HepG2 (cell line): ENCODE data around the gene FLT3LG. TPM values are rescaled to one million over a fixed set of nuclear protein-coding genes. Genes with fewer than 3 reads are reported as not detected.
A peak's percentile ranks its signal among the peaks of the same experiment; 100 is the strongest.

Source experiments
- CREM ChIP-seq, 2 experiments: sonication (generic) in 1 of 2; formaldehyde crosslinking in 1 of 2; IDR thresholded peaks; 2 replicates each; pipeline versions ENCODE4 v1.4.0 to v1.6.1; 2016 to 2020; ENCODE audit warnings: antibody characterized with exemption in 1 of 2, mild to moderate bottlenecking in 1 of 2, missing genetic modification reagents in 1 of 2
- FOXA1 ChIP-seq, 2 experiments: fragments of 450-650 bp in 1 of 2; sonication (generic) in 1 of 2; formaldehyde crosslinking in 1 of 2; IDR thresholded peaks; 2 replicates each; pipeline versions ENCODE4 v1.4.0 to v1.6.1; 2016 to 2020; ENCODE audit warnings: missing genetic modification reagents in 1 of 2
- GTF2F1 ChIP-seq: fragments of 150-350 bp; IDR thresholded peaks from 2 replicates; pipeline ENCODE4 v1.6.1; 2014; ENCODE audit warnings: low read length
- IRF2 ChIP-seq: IDR thresholded peaks from 2 replicates; pipeline ENCODE4 v1.6.1; 2018; ENCODE audit warnings: missing genetic modification reagents, missing compliant biosample characterization
- KDM5B ChIP-seq: sonication (generic); formaldehyde crosslinking; IDR thresholded peaks from 2 replicates; pipeline ENCODE4 v1.4.0; 2020; ENCODE audit warnings: missing genetic modification reagents, mild to moderate bottlenecking, borderline replicate concordance
- MYC ChIP-seq: sonication (generic); formaldehyde crosslinking; IDR thresholded peaks from 2 replicates; pipeline ENCODE4 v1.9.0; 2021; ENCODE audit warnings: missing genetic modification reagents, borderline replicate concordance
- PHF5A ChIP-seq: IDR thresholded peaks from one replicate; pipeline ENCODE4 v1.6.1; 2018; ENCODE audit warnings: low read depth, missing genetic modification reagents; ENCODE audit not compliant: unreplicated experiment
- POLR2A ChIP-seq, 2 experiments: IDR thresholded peaks; 2 replicates each; pipeline ENCODE4 v1.6.1; 2011; ENCODE audit warnings: low read depth in 2 of 2, low read length in 2 of 2, mild to moderate bottlenecking in 1 of 2, moderate library complexity in 1 of 2; ENCODE audit not compliant: insufficient read depth in 1 of 2
- RAD21 ChIP-seq: fragments of 450-650 bp; formaldehyde crosslinking; IDR thresholded peaks from 2 replicates; pipeline ENCODE4 v1.5.0; 2020; ENCODE audit warnings: mild to moderate bottlenecking
- SIX4 ChIP-seq: sonication (generic); formaldehyde crosslinking; IDR thresholded peaks from 2 replicates; pipeline ENCODE4 v1.4.0; 2020; ENCODE audit warnings: missing genetic modification reagents
- ZNF530 ChIP-seq: sonication (generic); formaldehyde crosslinking; IDR thresholded peaks from 2 replicates; pipeline ENCODE4 v1.5.0; 2020; ENCODE audit warnings: low read depth, mild to moderate bottlenecking, missing genetic modification reagents
- ZNF550 ChIP-seq: sonication (generic); formaldehyde crosslinking; IDR thresholded peaks from 2 replicates; pipeline ENCODE4 v1.4.0; 2020; ENCODE audit warnings: mild to moderate bottlenecking, missing genetic modification reagents, borderline replicate concordance
- polyA plus RNA-seq, 8 experiments: library from polyadenylated mRNA; depleted of rRNA in 3 of 8; stranded (reverse) in 7 of 8; unstranded in 1 of 8; fragments of >200 nt; fragmentation: Illumina TruSeq in 4 of 8; extraction: Trizol in 4 of 8; gene quantifications; 2 replicates each; pipeline versions ENCODE4 v1.2.1 to v1.2.3, GENCODE V29; 2011 to 2016; ENCODE audit warnings: low read depth in 4 of 8, missing spikeins in 1 of 8, mixed read lengths in 1 of 8; ENCODE audit not compliant: insufficient read depth in 1 of 8
- total RNA-seq, 5 experiments: library from RNA; depleted of rRNA; stranded (reverse); fragments of >200 nt; fragmentation: Illumina TruSeq; extraction: Trizol; gene quantifications; 2 replicates each; pipeline ENCODE4 v1.2.3, GENCODE V29; 2016; ENCODE audit warnings: low read depth in 1 of 5
- TF ChIP-seq, protein P1 (sequence below): sonication (generic); formaldehyde crosslinking; IDR thresholded peaks from 2 replicates; pipeline ENCODE4 v1.4.0; 2020; ENCODE audit warnings: missing genetic modification reagents, mild to moderate bottlenecking, borderline replicate concordance
- TF ChIP-seq, protein P2 (sequence below): sonication (generic); formaldehyde crosslinking; IDR thresholded peaks from 2 replicates; pipeline ENCODE4 v1.5.1; 2020; ENCODE audit warnings: missing genetic modification reagents, mild to moderate bottlenecking, borderline replicate concordance

Gene FLT3LG
- total and polyA plus RNA-seq, 2 of the 13 experiments (the other 11 are each of a cell fraction or from before 2014, with no cell fraction given) = 1.5 to 2.6 TPM

DNA sequence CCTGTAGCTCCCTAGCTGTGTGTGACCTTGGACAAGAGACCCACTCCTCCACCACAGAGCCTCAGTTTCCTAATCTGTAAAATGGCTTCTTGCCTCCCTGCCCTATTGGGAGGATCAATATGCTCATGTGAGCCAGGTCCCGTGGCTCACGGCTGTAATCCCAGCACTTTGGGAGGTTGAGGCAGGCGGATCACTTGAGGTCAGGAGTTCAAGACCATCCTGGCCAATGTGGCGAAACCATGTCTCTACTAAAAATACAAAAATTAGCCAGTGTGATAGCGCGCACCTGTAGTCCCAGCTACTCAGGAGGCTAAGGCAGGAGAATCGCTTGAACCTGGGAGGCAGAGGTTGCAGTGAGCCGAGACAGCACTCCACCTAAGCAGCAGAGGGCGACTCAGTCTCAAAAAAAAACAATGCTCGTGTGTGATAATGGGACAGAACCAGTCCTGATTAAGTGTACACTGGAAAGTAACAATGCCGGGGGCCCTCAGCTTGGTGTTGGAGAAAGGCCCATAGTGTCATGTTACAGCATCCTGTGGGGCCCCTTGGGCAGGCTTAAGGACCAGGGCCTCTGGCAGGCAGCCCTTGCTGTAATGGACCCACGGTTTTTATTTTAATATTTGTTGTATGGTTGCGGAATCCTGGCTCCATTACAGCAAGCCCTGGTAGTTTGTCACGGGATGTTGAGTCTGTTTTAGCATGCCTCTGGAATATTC lies 29.0 kb downstream of the FLT3LG start (continued):
- TF ChIP-seq, protein P1, sequence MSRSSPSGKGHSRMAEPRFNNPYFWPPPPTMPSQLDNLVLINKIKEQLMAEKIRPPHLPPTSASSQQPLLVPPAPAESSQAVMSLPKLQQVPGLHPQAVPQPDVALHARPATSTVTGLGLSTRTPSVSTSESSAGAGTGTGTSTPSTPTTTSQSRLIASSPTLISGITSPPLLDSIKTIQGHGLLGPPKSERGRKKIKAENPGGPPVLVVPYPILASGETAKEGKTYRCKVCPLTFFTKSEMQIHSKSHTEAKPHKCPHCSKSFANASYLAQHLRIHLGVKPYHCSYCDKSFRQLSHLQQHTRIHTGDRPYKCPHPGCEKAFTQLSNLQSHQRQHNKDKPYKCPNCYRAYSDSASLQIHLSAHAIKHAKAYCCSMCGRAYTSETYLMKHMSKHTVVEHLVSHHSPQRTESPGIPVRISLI (CRISPR knock-in tag) = peak; percentile 42; the same call in 1 of the 2 replicates
- TF ChIP-seq ZNF530 (CRISPR knock-in tag) (no peak), PHF5A (no peak), GTF2F1 (no peak), FOXA1 (IDR thresholded peaks at IDR 0.05) (no peak), FOXA1 (CRISPR knock-in tag; IDR thresholded peaks at IDR 0.05) (0 out of 2 replicates have a peak, but pooled peaks have one; percentile 3), ZNF550 (no peak), IRF2 (CRISPR knock-in tag) (0 out of 2 replicates have a peak, but pooled peaks have one; percentile 24), POLR2A (IDR thresholded peaks at IDR 0.05; ENCODE audit: insufficient read depth in 1 of 2, low read depth in 2 of 2, low read length in 2 of 2) (no peak), RAD21 (peak; percentile 68), SIX4 (CRISPR knock-in tag) (peak; percentile 92), MYC (CRISPR knock-in tag) (no peak), CREM (IDR thresholded peaks at IDR 0.05) (0 out of 2 replicates have a peak, but pooled peaks have one; percentile 10), CREM (CRISPR knock-in tag; IDR thresholded peaks at IDR 0.05) (no peak), KDM5B (CRISPR knock-in tag) (0 out of 2 replicates have a peak, but pooled peaks have one; percentile 47)
- TF ChIP-seq, protein P2, sequence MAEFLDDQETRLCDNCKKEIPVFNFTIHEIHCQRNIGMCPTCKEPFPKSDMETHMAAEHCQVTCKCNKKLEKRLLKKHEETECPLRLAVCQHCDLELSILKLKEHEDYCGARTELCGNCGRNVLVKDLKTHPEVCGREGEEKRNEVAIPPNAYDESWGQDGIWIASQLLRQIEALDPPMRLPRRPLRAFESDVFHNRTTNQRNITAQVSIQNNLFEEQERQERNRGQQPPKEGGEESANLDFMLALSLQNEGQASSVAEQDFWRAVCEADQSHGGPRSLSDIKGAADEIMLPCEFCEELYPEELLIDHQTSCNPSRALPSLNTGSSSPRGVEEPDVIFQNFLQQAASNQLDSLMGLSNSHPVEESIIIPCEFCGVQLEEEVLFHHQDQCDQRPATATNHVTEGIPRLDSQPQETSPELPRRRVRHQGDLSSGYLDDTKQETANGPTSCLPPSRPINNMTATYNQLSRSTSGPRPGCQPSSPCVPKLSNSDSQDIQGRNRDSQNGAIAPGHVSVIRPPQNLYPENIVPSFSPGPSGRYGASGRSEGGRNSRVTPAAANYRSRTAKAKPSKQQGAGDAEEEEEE (CRISPR knock-in tag) = no peak
